Measurements from ENCODE around the gene BABAM2.

Gene BABAM2

GRCh38 chr2:28269019-28269784 lies 378.7 kb downstream of the BABAM2 start:
- DNase-seq: peak; percentile 89

GRCh38 chr2:28270456-28271152 lies 380.1 kb downstream of the BABAM2 start:
- DNase-seq: no peak

- DNase-seq: no peak
Measured at GRCh38 chr2:28271231-28271918, 380.8 kb downstream of the BABAM2 start.

GRCh38 chr2:28271919-28272250 lies 381.4 kb downstream of the BABAM2 start:
- no peak for DNase-seq

GRCh38 chr2:28273751-28274150 lies 383.2 kb downstream of the BABAM2 start:
- DNase-seq: no peak

- DNase-seq: peak; percentile 43
Measured at GRCh38 chr2:28274911-28275685, 384.6 kb downstream of the BABAM2 start.

- no peak for DNase-seq
Measured at GRCh38 chr2:28276076-28276618, 385.6 kb downstream of the BABAM2 start.

GRCh38 chr2:28276807-28277206 lies 386.3 kb downstream of the BABAM2 start:
- DNase-seq: no peak

GRCh38 chr2:28277466-28277865 lies 386.9 kb downstream of the BABAM2 start:
- no peak for DNase-seq

- DNase-seq: no peak
Measured at GRCh38 chr2:28279371-28279770, 388.8 kb downstream of the BABAM2 start.

- no peak for DNase-seq
Measured at GRCh38 chr2:28280619-28281018, 390.1 kb downstream of the BABAM2 start.

GRCh38 chr2:28281739-28282138 lies 391.2 kb downstream of the BABAM2 start:
- DNase-seq: no peak

- DNase-seq: no peak
Measured at GRCh38 chr2:28282248-28282647, 391.7 kb downstream of the BABAM2 start.

- no peak for DNase-seq
Measured at GRCh38 chr2:28282861-28283646, 392.5 kb downstream of the BABAM2 start.

- DNase-seq: no peak
Measured at GRCh38 chr2:28283861-28284260, 393.3 kb downstream of the BABAM2 start.

- DNase-seq: no peak
Measured at GRCh38 chr2:28286678-28287077, 396.1 kb downstream of the BABAM2 start.

GRCh38 chr2:28287256-28287915 lies 396.9 kb downstream of the BABAM2 start:
- no peak for DNase-seq

- no peak for DNase-seq
Measured at GRCh38 chr2:28288620-28289019, 398.1 kb downstream of the BABAM2 start.

- DNase-seq: no peak
Measured at GRCh38 chr2:28291811-28292440, 401.4 kb downstream of the BABAM2 start.

GRCh38 chr2:28292491-28292890 lies 402.0 kb downstream of the BABAM2 start:
- DNase-seq: no peak

- DNase-seq: no peak
Measured at GRCh38 chr2:28293416-28293815, 402.9 kb downstream of the BABAM2 start.

Data from hematopoietic multipotent progenitor cell treated with erythropoietin and hydrocortisone succinate and interleukin-3 and kit ligand, for 6 days (in vitro differentiated cells).